NCI-H1436 treated with DMSO at 0.1 percent for 48 hours (cell line): ENCODE measurements around the gene AKT1.

Source experiments
- DNase-seq: peaks from one replicate; lab custom pipeline; 2025; lab: John Stamatoyannopoulos, UW

The AKT1 gene

GRCh38 chr14:104786091-104786586 is 9.4 kb downstream of the AKT1 start:
- DNase-seq, result no peak

GRCh38 chr14:104785708-104786080 is 9.9 kb downstream of the AKT1 start:
- no peak for DNase-seq

DNA sequence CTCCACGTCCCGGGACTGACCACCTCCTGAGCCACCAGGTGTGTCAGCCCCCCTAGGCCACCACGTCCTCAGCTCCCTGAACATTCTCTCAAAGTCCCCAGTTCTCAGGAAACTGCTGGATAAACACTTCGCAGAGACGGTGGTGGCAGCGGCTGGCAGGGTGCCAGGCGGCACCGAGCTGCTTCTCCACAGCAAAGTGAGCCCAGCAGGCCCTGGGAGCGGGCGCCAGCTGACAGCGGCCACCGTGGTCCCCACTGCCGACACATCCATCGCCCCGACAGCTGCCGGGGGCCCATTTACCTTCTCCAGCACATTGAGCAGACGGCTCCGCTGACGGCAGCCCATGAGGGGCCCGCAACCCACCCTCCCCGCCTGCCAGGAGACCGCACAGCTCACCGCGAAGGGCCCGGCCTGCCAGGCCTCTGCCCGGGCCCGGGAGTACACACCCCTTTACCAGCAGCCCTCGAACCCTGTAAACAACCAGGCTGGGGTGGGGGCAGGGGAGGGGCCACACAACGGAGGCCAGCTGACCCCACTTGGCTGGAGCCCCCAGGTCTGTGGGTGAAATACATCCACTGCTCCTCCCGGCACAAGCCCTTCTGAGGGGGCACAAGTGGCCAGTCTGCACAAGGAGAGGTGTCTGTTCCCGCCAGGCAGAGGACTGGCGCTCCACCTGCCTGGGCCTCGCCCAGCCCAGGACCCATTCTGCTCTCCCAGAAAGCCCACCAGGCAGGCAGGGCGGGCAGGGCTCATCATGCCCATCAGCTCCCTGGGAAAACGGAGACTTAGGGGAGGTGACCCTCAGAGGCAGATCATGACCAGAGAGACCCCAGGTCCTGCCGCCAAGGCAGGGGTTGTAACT is 10.5 kb downstream of the AKT1 start:
- DNase-seq, result no peak

GRCh38 chr14:104784218-104784568 is 11.4 kb downstream of the AKT1 start:
- no peak for DNase-seq

DNA sequence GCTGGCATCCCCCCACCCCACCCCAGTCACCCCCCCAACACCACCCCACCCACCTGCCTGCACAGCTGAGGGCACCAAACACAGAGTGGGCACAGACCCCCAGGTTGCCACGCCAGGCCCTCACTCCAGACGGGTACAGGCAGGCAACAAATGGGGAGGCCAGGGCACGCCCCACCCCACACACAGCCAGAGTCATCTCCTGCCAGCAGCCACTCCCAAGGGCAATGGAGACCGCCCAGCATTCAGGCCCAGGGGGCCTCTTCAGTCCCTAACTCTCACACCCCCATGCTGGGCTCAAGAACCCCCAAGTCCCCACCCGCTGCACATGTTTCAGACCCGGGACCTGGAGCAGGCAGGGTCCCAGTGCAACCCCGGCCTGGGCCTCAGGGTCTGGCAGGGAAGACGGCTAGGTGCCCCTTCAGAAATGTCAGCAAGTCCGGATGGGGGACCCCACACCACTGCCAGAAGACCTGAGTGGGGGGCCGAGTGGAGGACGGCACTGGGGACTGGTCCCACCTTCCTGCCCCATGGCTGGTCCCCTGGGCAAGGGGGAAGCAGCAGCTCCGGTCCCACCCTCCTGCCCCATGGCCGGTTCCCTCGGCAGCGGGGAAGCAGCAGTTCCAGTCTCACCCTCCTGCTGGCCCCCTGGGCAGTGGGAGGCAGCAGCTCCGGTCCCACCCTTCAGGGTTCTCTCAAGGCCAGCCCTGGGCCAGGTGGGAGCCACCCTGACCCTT is 11.9 kb downstream of the AKT1 start:
- no peak for DNase-seq

DNA sequence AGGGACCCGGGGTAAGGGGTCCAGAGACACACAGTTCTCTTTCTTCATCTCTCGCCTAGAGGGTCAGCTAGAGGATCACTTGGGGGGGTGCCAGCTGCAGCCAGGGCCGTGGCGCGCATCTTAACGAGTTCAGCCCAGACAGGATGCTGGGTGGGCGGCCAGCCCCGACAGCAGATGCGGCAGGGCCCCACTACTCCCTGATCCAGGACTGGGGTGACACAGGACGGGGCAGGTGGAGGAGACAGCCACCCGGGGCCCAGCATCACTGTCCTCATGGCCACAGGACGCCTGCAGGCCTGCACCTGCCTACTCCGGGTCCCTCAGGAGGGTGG is 12.8 kb downstream of the AKT1 start:
- DNase-seq, result no peak

GRCh38 chr14:104782086-104782807 is 13.3 kb downstream of the AKT1 start:
- no peak for DNase-seq

DNA sequence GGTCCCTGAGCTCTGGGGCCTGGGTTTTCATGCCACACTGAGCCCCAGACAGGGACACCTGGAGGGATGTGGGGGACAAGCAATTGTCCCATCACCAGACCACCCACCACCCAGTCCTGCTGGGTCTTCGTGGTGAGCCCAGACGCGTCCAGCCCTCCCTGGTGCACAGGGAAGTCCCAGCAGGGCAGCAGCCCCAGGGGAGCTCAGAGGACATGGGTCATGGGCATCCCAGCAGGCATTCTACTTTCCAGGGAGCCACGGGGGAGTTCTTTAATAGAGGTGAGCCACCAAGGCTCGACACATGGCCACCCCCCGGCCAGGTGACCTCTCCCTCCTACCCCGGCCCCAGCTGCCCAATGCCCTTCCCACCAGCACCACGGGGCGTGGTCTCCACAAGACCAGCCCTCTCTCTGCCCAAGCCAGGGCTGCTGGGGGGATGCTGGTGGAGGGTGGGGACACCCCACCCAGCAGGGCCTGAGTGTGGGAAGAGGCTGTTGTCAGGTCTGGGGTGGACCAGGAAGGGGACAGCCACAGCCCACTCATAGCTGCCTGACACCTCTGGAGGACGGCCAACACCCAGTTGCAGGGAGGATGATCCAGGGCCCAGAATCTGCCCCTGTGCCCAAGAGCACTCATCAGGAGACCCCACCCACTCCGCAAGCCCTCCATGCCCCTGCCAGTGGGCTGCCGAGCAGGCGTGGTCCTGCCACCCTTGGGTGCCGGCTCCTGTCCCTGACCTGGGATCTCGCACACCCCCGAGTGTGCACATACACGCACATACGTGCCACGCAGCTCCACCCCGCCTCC is 14.1 kb downstream of the AKT1 start:
- DNase-seq, result no peak

DNA sequence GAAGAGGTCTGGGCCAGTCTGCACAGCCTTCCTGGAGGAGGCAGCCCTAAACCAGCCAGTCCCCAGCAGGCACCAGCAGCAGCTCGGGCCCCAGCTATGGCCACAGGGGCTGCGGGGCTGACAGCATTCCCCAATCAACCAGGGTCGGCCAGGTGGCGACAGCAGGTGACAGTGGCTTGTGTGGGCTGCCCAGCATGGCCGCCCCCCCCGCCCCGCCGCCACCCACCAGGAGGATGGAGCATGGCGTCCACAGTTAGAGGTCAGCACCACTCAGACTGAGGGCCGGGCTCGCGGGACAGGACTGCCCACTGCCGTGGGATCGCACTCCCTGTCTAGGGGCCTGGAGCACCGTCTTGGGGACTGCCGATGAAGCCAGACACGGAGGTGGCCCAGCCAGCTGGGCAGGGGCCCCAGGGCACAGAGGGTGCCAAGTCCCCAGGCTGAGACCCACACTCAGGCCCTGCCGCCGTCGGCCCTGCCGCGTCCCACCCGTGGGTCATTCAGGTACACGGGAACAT is 15.0 kb downstream of the AKT1 start:
- no peak for DNase-seq

DNA sequence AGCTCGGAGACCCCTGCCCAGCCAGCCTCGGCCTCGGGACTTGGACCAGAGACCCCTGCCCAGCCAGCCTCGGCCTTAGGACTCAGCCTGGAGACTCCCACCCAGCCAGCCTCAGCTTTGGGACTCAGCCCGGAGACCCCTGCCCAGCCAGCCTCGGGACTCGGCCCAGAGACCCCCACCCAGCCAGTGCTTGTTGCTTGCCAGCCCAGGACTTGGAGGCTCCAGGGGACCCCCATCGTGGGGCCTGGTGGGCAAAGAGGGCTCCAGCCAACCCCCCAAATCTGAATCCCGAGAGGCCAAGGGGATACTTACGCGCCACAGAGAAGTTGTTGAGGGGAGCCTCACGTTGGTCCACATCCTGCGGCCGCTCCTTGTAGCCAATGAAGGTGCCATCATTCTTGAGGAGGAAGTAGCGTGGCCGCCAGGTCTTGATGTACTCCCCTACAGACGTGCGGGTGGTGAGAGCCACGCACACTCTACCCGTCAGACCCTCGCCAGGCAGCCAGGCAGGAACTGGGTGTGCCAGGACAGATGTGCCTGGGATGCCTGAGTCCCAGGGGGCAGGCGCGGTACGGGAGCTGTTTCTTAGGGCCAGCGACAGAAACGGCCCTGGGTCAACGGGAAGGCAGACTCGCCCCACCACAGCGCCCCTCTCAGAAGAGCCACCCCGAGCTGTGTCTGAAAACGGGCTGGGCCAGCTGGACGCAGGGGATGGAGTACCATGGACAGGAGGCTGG is 15.6 kb downstream of the AKT1 start:
- no peak for DNase-seq

DNA sequence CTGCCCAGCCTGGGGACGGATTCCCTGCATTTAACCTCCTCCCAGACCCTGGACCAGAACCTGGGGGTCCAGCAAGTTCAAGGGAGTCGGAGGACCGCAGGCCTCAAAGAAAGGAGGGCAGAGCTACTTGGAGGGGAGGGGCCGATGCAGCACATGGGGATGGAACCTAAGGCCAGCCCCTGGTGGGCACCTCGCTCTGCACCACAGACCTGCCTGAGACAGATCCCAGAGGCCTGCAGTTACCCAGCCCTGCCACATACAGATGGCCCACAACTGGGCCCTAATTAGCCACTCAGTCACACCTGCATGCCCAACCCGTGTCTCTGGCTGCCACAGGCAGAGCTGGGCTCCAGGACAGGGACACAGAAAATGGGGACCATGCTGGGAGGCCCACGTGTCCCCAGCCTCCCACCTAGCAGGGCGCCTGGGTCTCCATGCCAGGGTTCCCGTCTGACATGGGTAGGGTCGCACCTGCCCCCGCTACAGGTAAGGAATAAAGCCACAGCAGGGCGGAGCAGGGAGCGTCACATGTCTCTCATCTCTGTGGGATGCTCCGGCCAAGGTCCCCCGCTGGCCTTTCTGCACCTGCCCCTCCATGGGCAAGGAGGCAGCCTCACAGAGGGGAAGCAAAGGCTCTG is 16.7 kb downstream of the AKT1 start:
- no peak for DNase-seq

DNA sequence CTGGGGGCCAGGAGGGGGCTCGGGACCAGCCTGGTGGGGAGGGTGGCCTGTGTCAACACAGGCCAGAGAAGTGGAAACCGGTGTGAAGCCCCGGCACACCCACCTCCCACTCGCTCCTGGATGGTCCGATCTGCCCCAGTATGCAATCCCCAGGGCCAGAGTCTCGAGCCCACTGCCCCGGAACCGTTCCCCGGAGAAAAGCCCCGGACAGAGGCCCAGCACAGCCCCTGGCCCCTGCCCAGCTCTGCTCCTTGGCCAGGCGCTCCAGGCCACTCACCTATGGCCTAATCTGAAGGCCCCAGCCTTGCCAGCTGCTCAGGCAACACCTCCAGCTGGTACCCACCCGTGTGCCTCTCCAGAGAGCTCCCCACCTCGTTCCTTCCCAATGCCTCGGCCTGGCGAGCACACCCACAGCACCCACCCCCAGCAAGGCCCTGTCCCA is 17.7 kb downstream of the AKT1 start:
- no peak for DNase-seq

- no peak for DNase-seq
Measured at GRCh38 chr14:104776961-104777807, 18.4 kb downstream of the AKT1 start.

DNA sequence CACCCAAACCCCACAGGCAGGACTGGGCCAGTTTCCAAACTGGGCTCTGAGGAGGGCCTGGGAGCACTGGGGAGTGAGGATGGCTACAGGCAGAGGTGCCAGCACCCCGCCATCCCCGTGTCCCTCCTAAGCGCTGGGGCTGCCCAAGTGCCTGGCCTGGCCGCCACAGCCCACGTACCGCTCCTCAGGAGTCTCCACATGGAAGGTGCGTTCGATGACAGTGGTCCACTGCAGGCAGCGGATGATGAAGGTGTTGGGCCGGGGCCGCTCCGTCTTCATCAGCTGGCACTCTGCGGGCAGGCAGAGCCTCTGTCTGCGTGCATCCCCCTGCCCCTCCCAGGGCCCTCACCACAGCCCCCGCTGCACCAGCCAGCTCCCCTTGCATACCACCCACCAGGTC is 19.1 kb downstream of the AKT1 start:
- DNase-seq, result no peak

- no peak for DNase-seq
Measured at GRCh38 chr14:104775073-104775489, 20.5 kb downstream of the AKT1 start.

DNA sequence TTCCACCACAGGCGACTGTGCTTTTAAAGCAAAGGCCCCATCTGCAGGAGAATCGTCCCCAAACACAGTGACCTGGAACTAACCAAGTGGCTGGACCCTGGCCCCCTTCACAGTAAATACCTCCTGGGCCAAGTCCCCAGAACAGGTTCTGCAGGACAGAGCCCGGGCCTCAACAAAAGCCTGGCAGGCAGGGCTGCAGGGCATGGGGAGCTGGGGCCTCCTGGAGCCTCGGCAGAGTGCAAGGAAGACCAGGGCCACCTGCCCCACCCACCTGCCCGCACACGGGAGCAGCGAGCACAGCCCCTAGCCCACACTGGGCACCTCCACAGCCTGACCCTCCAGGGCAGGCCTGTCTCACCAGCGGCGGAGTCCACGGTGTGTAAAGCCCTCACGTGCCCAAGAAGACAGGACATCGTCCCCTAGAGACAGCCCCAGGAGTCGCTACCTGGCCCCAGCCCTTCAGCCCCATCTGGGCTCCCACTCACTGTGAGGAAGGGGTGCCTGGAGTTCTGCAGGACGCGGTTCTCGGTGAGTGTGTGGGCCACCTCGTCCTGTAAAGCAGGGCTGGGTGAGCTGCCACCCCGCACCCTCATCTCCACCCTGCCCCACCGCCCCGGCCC is 21.0 kb downstream of the AKT1 start:
- DNase-seq, result no peak

DNA sequence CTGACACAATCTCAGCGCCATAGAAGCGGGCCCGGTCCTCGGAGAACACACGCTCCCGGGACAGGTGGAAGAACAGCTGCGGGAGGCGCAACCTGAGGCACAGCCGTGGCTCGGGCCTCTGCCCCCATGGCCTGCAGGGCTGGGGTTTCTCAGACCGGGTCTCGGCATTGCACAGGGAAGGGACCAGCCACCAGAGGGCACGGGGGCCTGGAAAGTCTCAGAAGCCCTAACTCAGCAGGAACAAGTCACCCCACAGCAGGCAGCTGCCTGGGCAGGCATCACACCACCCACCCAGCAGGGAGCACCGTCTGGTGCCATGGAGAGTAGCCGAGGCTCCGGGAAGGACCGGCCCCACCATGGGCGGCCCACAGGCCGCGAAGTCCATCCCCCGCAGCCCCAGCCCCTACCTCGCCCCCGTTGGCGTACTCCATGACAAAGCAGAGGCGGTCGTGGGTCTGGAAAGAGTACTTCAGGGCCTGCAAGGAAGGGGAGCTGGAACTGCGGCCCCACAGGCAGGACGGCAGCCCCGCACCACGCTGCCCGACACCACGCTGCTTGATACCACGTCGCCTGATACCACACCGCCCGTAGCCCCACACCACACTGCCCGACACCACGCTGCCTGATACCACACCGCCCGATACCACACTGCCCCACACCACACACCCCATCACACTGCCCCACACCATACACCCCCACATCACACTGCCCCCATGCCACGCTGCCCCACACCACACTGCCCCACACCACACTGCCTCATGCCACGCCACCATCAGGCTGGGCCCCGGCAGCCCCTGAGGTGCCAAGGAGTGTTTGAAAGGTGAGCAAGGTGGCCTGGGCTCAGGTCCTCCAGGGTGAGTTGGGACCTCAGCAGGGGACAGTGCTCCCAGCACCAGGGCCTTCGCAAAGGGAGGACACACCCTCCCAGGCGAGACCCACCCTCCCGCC is 21.8 kb downstream of the AKT1 start:
- no peak for DNase-seq
